PC-3 (cell line): ENCODE results near the gene PSMC1. TPM values are rescaled to one million over a fixed set of nuclear protein-coding genes. Genes with fewer than 3 reads are reported as not detected.
A peak's percentile ranks its signal among the peaks of the same experiment; 100 is the strongest.

ENCODE experiments used
- ATAC-seq: fragments of 200-7000 bp; cut with Tn5 transposase; 2 replicates; pipeline ENCODE4 v1.9.1; 2020; ENCODE audit warnings: mild to moderate bottlenecking, moderate library complexity
- BruUV-seq: library from RNA; stranded (reverse); fragments of 400-500 nt; replicated peaks from 2 replicates; lab custom pipeline; 2021; lab: Mats Ljungman, UMichigan
- CTCF ChIA-PET: fragments of 300-600 bp; sonication (Branson Sonifier 250); formaldehyde crosslinking; loops from one replicate; lab custom pipeline; 2022; ENCODE audit warnings: antibody characterized with exemption; lab: Charles Lee
- POLR2A ChIA-PET: fragments of 300-600 bp; sonication (Branson Sonifier 250); formaldehyde crosslinking; loops from one replicate; lab custom pipeline; 2022; ENCODE audit warnings: antibody characterized with exemption; ENCODE audit not compliant: unreplicated experiment; lab: Charles Lee
- DNase-seq: peaks from one replicate; pipeline ENCODE4 v3.0.0-alpha.2; 2015
- H2AFZ ChIP-seq: fragments of 300-600 bp; sonication (generic); 2 replicates; pipeline ENCODE4 v1.6.0; 2016; ENCODE audit warnings: antibody characterized with exemption, low read length
- H3F3A ChIP-seq: fragments of 300-600 bp; sonication (generic); one replicate; pipeline ENCODE4 v1.6.0; 2017; ENCODE audit warnings: antibody characterized with exemption, low read length, control low read depth, mild to moderate bottlenecking; ENCODE audit not compliant: unreplicated experiment
- H3K27ac ChIP-seq: fragments of 300-600 bp; sonication (generic); 2 replicates; pipeline ENCODE4 v1.5.1; 2016; ENCODE audit warnings: mild to moderate bottlenecking, low read length
- H3K27me3 ChIP-seq: fragments of 300-600 bp; sonication (generic); 2 replicates; pipeline ENCODE4 v1.6.1; 2016; ENCODE audit warnings: low read length, mixed read lengths
- H3K36me3 ChIP-seq: fragments of 300-600 bp; sonication (generic); 2 replicates; pipeline ENCODE4 v1.6.1; 2016; ENCODE audit warnings: low read depth, mixed run types, low read length, mixed read lengths
- H3K4me1 ChIP-seq: fragments of 300-600 bp; sonication (generic); 2 replicates; pipeline ENCODE4 v1.5.1; 2016; ENCODE audit warnings: low read length; ENCODE audit not compliant: insufficient read depth
- H3K4me2 ChIP-seq: fragments of 300-600 bp; sonication (generic); 2 replicates; pipeline ENCODE4 v1.6.0; 2016; ENCODE audit warnings: low read length
- H3K4me3 ChIP-seq: fragments of 300-600 bp; sonication (generic); 2 replicates; pipeline ENCODE4 v1.5.1; 2016; ENCODE audit warnings: mild to moderate bottlenecking, low read length, mixed read lengths
- H3K79me2 ChIP-seq: fragments of 300-600 bp; sonication (generic); 2 replicates; pipeline ENCODE4 v1.6.1; 2017; ENCODE audit warnings: low read length, mixed read lengths
- H3K9ac ChIP-seq: fragments of 300-600 bp; sonication (generic); 2 replicates; pipeline ENCODE4 v1.6.0; 2016; ENCODE audit warnings: mild to moderate bottlenecking, low read length
- H3K9me2 ChIP-seq: fragments of 300-600 bp; sonication (generic); replicated peaks from 2 replicates; pipeline ENCODE4 v1.6.1; 2016; ENCODE audit warnings: mixed run types, low read length, mixed read lengths
- H3K9me3 ChIP-seq: fragments of 300-600 bp; sonication (generic); 2 replicates; pipeline ENCODE4 v1.6.1; 2016; ENCODE audit warnings: low read length, mixed read lengths
- H4K20me1 ChIP-seq: fragments of 300-600 bp; sonication (generic); 2 replicates; pipeline ENCODE4 v1.6.1; 2016; ENCODE audit warnings: low read length, mixed read lengths
- EZH2 ChIP-seq: fragments of 300-600 bp; sonication (generic); IDR thresholded peaks from one replicate; pipeline ENCODE4 v1.6.1; 2017; ENCODE audit warnings: antibody characterized with exemption, mild to moderate bottlenecking, low read length; ENCODE audit not compliant: unreplicated experiment
- EZH2phosphoT487 ChIP-seq: fragments of 300-600 bp; sonication (generic); IDR thresholded peaks from 2 replicates; pipeline ENCODE4 v1.6.1; 2018; ENCODE audit warnings: mild to moderate bottlenecking, antibody characterized with exemption, low read length, borderline replicate concordance
- intact Hi-C: fragments of 100-400 bp; cut with micrococcal nuclease; formaldehyde crosslinking; loops from 2 replicates; pipeline ENCODE4 v1.9.0; 2023
- total RNA-seq: library from RNA; depleted of rRNA; stranded (reverse); fragments of >200 nt; gene quantifications from 2 replicates; pipeline ENCODE4 v1.2.3, GENCODE V29; 2014
- TF ChIP-seq, protein P1 (sequence below): fragments of 300-600 bp; sonication (generic); conservative IDR thresholded peaks from 2 replicates; pipeline ENCODE4 v1.5.1; 2017; ENCODE audit warnings: antibody characterized with exemption, low read depth, mild to moderate bottlenecking, low read length

Gene PSMC1
- total RNA-seq, 1 experiment from 2014 or later, result 208 TPM

- Histone ChIP-seq H3K79me2 (no peaks in the 10 kb centered on the region), H3K9ac (no peak overlapping the region), H3K4me3 (no peak overlapping the region), H3K9me3 (no peaks in the 10 kb centered on the region), H2AFZ (no peak overlapping the region), H4K20me1 (no peaks in the 10 kb centered on the region; the same call in 1 of the 2 replicates), H3K27ac (no peak overlapping the region), H3K4me2 (no peak overlapping the region), H3F3A (no peaks in the 10 kb centered on the region), H3K36me3 (peaks cover 28% of the 10 kb centered on the region; the same call in 1 of the 2 replicates), H3K27me3 (no peaks in the 10 kb centered on the region), H3K9me2 (no peaks in the 10 kb centered on the region), H3K4me1 (no peaks in the 10 kb centered on the region)
- no TSS peak for BruUV-seq
- no peak for DNase-seq
- TF ChIP-seq EZH2 (no peak), EZH2phosphoT487 (no peak)
- TF ChIP-seq, protein P1, sequence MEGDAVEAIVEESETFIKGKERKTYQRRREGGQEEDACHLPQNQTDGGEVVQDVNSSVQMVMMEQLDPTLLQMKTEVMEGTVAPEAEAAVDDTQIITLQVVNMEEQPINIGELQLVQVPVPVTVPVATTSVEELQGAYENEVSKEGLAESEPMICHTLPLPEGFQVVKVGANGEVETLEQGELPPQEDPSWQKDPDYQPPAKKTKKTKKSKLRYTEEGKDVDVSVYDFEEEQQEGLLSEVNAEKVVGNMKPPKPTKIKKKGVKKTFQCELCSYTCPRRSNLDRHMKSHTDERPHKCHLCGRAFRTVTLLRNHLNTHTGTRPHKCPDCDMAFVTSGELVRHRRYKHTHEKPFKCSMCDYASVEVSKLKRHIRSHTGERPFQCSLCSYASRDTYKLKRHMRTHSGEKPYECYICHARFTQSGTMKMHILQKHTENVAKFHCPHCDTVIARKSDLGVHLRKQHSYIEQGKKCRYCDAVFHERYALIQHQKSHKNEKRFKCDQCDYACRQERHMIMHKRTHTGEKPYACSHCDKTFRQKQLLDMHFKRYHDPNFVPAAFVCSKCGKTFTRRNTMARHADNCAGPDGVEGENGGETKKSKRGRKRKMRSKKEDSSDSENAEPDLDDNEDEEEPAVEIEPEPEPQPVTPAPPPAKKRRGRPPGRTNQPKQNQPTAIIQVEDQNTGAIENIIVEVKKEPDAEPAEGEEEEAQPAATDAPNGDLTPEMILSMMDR, result no peak
- intact Hi-C loops, result no loop called here
- ATAC-seq, result no peak
- ChIA-PET CTCF (no interaction called here), POLR2A (no interaction called here)
Measured at GRCh38 chr14:90299408-90299807, 43.1 kb downstream of the PSMC1 start.

GRCh38 chr14:90300611-90301047 is 44.3 kb downstream of the PSMC1 start:
- CTCF ChIA-PET, result no interaction called here
- ATAC-seq (peak; percentile 18; the same call in 1 of the 2 replicates), DNase-seq (no peak)
- Histone ChIP-seq H3K79me2 (no peaks in the 10 kb centered on the region), H3K36me3 (peaks cover 26% of the 10 kb centered on the region; the same call in 1 of the 2 replicates), H3K9me3 (no peaks in the 10 kb centered on the region), H3K27me3 (no peaks in the 10 kb centered on the region), H3K4me3 (no peak overlapping the region), H3K27ac (no peak overlapping the region), H3K9ac (no peak overlapping the region), H3F3A (no peaks in the 10 kb centered on the region), H3K9me2 (no peaks in the 10 kb centered on the region), H2AFZ (no peak overlapping the region), H3K4me1 (no peaks in the 10 kb centered on the region), H3K4me2 (no peak overlapping the region), H4K20me1 (no peaks in the 10 kb centered on the region; the same call in 1 of the 2 replicates)
- intact Hi-C loops, result loop anchor here (1.0 to 2.0 kb wide), 4 partner anchors 82 to 458 kb away; no protein-coding TSS in a partner anchor
- POLR2A ChIA-PET, result no interaction called here
- BruUV-seq, result no TSS peak
- TF ChIP-seq, protein P1, result no peak
- TF ChIP-seq EZH2phosphoT487, result no peak
- TF ChIP-seq EZH2, result no peak

GRCh38 chr14:90301122-90301521 is 44.8 kb downstream of the PSMC1 start:
- Histone ChIP-seq H3K79me2 (no peaks in the 10 kb centered on the region), H3K9me3 (no peaks in the 10 kb centered on the region), H3K9ac (no peak overlapping the region), H3K36me3 (peaks cover 21% of the 10 kb centered on the region; the same call in 1 of the 2 replicates), H3K4me2 (no peak overlapping the region), H3F3A (no peaks in the 10 kb centered on the region), H3K9me2 (no peaks in the 10 kb centered on the region), H3K27me3 (no peaks in the 10 kb centered on the region), H3K4me1 (no peaks in the 10 kb centered on the region), H4K20me1 (no peaks in the 10 kb centered on the region; the same call in 1 of the 2 replicates), H3K27ac (no peak overlapping the region), H2AFZ (no peak overlapping the region), H3K4me3 (no peak overlapping the region)
- ATAC-seq (no peak), DNase-seq (no peak)
- POLR2A ChIA-PET, result interaction anchor here (0.5 to 0.6 kb wide), 2 partner anchors 97 to 98 kb away, joined by 4 to 9 read pairs; no protein-coding TSS in a partner anchor
- TF ChIP-seq EZH2phosphoT487, result no peak
- TF ChIP-seq, protein P1, result no peak
- intact Hi-C loops, result loop anchor here (1.0 to 2.0 kb wide), 4 partner anchors 82 to 457 kb away; no protein-coding TSS in a partner anchor
- no TSS peak for BruUV-seq
- CTCF ChIA-PET, result interaction anchor here (0.6 to 1.2 kb wide), 6 partner anchors 19 to 300 kb away, joined by 3 to 7 read pairs (median 4); no protein-coding TSS in a partner anchor
